Measurements from ENCODE around the gene DOCK10.
A peak's percentile ranks its signal among the peaks of the same experiment; 100 is the strongest.

DOCK10 gene

DNA sequence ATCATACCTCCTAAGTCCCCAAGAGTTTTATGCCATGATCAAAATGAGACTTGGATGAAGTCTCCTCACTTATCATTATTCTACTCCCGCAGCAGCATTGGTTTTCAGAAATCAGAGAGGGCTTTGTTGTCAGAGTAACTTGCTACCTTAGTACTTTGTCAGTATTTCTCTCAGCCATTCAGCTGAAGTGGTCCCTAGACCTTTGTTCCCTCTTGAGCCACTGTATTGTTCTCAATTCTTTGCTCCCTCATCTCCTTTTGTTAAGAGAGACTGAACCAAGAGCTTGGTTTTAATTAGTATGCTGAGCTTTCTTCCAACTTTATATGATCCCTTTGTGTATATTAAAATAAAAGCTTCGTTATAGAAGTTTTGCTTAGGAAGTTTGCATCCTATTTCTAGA is 133.4 kb downstream of the DOCK10 start:
- TF ChIP-seq, protein P1, sequence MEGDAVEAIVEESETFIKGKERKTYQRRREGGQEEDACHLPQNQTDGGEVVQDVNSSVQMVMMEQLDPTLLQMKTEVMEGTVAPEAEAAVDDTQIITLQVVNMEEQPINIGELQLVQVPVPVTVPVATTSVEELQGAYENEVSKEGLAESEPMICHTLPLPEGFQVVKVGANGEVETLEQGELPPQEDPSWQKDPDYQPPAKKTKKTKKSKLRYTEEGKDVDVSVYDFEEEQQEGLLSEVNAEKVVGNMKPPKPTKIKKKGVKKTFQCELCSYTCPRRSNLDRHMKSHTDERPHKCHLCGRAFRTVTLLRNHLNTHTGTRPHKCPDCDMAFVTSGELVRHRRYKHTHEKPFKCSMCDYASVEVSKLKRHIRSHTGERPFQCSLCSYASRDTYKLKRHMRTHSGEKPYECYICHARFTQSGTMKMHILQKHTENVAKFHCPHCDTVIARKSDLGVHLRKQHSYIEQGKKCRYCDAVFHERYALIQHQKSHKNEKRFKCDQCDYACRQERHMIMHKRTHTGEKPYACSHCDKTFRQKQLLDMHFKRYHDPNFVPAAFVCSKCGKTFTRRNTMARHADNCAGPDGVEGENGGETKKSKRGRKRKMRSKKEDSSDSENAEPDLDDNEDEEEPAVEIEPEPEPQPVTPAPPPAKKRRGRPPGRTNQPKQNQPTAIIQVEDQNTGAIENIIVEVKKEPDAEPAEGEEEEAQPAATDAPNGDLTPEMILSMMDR (IDR thresholded peaks at IDR 0.05; ENCODE audit: low read depth, low read length) = no peak
- H3K4me3 ChIP-seq (replicated peaks in 1 of 2; ENCODE audit: low read depth in 2 of 2, low read length in 2 of 2) = no peak overlapping the region
- no peak for DNase-seq (ENCODE audit: low read depth in 2 of 2)

DNA sequence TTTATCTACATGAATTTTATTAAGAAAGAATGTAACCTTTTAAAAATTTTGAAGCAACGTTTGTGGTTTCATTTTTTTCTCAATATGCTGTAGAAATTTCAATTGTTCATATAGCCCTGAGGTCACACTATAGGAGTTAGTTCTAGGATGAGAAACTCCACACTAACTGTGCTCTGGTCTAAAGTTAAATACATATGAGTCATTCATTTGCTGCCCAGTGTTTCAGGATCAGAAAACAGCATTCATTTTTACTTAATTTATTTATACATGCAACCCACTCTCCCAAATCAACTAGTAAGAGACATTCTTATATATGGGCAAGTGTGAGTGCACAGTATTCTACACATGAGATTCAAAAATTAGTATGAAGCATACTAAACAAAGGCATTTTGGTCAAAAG is 137.9 kb downstream of the DOCK10 start:
- DNase-seq (ENCODE audit: low read depth in 2 of 2) = peak; percentile 18 to 54
- TF ChIP-seq, protein P1 (IDR thresholded peaks at IDR 0.05; ENCODE audit: low read depth, low read length) = no peak
- H3K4me3 ChIP-seq (replicated peaks in 1 of 2; ENCODE audit: low read depth in 2 of 2, low read length in 2 of 2) = no peak overlapping the region

DNA sequence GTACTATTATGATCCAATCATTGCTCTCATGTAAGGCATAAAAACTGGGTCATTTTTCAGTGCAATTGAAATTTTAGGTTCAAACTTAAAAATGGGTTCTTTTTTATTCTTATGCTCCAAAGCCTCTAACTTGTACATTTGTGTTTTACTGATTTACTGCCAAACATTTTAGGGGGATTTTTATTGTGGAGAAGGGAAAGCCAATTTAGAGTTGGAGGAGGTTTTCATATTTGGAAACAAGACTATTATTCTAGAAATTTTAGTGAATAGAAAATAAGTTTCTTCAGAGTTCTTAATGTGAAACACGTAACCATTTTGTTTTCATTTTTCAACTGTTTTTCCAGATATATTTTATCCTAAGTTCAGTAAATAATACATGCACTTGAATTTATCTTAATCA is 138.6 kb downstream of the DOCK10 start:
- DNase-seq (ENCODE audit: low read depth in 2 of 2) = no peak
- TF ChIP-seq, protein P1 (IDR thresholded peaks at IDR 0.05; ENCODE audit: low read depth, low read length) = no peak
- H3K4me3 ChIP-seq (replicated peaks in 1 of 2; ENCODE audit: low read depth in 2 of 2, low read length in 2 of 2) = no peak overlapping the region

DNA sequence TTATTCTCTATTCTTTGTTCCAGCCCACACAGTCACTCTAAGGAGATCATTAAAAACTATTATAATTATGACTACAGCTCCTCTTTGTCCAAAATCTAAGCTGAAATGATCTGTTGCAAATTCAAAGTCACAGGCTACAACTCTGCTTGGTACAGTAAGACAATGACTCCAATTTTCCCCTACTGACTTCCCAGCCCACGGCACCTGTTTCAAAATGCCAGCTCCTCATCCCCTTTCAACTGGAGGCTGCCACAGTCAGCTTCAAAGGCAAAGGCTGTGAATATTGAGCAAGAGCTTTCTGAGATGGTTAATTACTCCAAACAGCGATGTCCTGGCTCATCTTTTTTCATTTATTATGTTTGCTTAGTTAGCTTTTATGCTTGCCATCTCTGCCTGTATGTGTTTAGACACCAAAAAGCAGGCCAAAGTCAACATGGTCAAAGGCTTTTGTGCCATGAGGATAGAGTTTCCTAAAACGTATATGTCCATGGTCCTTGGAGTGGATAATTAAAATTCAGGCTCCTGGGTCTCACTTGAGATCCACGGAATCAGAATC is 141.1 kb downstream of the DOCK10 start:
- no peak for DNase-seq (ENCODE audit: low read depth in 2 of 2)
- TF ChIP-seq, protein P1 (IDR thresholded peaks at IDR 0.05; ENCODE audit: low read depth, low read length) = no peak
- H3K4me3 ChIP-seq (replicated peaks in 1 of 2; ENCODE audit: low read depth in 2 of 2, low read length in 2 of 2) = no peak overlapping the region

DNA sequence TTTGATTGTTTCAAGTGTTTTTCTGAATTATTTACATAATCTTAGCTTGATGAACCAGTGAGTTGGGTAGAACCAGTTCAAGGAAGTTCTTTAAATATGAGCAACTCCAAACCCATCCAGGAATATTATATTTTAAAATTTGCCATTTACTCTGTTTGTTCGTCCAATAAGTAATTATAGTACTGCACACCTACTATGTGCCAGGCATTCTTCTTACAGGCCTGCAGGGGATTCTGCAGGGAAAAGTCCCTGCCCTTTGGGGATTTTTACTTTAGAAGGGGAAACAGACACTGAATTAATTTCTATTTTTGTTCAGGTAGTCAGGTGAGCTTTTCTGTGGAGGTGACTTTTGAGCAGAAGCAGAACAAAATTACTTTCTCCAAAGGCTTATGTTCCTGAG is 146.9 kb downstream of the DOCK10 start:
- TF ChIP-seq, protein P1 (IDR thresholded peaks at IDR 0.05; ENCODE audit: low read depth, low read length) = no peak
- DNase-seq (ENCODE audit: low read depth in 2 of 2) = no peak
- no peak overlapping the region for H3K4me3 ChIP-seq (replicated peaks in 1 of 2; ENCODE audit: low read depth in 2 of 2, low read length in 2 of 2)

DNA sequence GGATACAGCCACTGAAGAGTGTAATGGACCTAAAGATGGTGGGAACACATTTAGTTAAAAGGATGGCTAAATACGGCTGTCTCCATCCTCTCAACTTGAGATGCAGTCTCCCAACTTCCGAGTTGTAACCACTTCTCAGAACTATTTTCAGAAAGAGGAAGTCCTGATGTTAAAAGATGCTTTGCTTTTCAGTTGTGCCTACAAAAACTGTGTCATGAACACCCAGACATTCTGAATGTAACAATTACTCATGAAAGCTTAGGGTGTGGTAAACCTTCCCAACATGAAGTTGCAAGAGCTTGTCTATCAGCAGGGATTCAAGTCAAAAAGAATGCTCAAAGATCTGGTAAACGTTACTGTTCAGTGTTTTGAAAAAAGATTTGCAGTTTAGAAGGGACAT is 147.9 kb downstream of the DOCK10 start:
- no peak overlapping the region for H3K4me3 ChIP-seq (replicated peaks in 1 of 2; ENCODE audit: low read depth in 2 of 2, low read length in 2 of 2)
- TF ChIP-seq, protein P1 (IDR thresholded peaks at IDR 0.05; ENCODE audit: low read depth, low read length) = no peak
- DNase-seq (ENCODE audit: low read depth in 2 of 2) = no peak

DNA sequence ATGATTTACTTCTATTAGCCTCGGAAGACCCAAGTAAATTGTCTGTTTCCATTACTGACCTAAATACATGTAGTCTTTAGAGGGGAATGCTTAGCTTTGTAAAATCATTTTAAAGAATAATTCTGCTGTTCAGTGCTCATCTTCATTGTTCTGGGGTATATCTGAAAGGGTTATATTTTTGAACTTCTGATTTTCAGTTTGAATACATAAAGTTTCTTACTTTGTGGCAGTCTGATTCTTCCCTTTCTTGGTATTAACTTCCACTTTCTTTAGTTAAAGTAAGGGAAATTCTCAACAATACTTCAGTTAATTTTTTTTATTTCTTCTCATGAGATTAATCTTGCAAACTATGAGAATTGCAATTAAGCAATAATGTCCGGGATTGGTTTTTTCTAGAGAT is 148.4 kb downstream of the DOCK10 start:
- H3K4me3 ChIP-seq (replicated peaks in 1 of 2; ENCODE audit: low read depth in 2 of 2, low read length in 2 of 2) = no peak overlapping the region
- no peak for DNase-seq (ENCODE audit: low read depth in 2 of 2)
- TF ChIP-seq, protein P1 (IDR thresholded peaks at IDR 0.05; ENCODE audit: low read depth, low read length) = no peak

Measured in cardiac fibroblast (primary cell).